ENCODE results near the gene RELT.

The RELT gene

DNA sequence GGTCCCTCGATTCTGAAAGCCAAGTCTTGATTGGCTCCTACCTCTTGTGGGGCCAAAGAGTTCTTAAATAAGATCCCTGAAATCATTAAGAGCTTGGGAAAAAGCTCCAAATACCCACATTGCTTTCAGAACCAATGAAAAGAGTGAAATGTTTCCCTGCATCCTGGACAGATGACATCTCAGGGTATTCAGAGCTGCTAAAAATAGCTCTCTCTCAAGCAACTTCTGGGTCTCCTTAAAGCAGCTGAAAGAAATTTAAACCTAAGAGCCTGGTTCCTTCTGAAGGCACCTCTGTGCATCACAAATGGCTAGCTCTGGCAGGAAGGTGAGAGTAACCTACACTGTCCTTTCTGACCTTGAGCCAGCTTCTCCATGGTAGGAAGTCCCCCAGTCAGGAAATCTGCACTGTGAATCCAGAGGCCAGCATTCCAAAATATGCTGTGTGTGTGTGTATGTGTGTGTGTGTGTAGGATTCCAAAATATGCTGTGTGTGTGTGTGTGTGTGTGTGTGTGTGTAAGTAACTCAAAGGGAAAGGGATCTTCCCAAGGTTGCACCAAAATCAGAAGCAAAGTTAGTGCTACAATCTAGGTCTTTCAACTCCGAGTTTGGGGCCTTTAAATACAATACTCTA lies 50.1 kb downstream of the RELT start:
- H3K4me1 ChIP-seq (ENCODE audit: control insufficient read depth, low read length) = no peaks in the 10 kb centered on the region
- H3F3A ChIP-seq (ENCODE audit: control insufficient read depth, insufficient read depth) = no peaks in the 10 kb centered on the region
- H3K27me3 ChIP-seq (ENCODE audit: control insufficient read depth, low read length) = no peaks in the 10 kb centered on the region
- no peaks in the 10 kb centered on the region for H3K36me3 ChIP-seq (ENCODE audit: control insufficient read depth, low read length)
- no peak overlapping the region for H3K27ac ChIP-seq (ENCODE audit: low read depth, low read length)
- TF ChIP-seq, protein P1, sequence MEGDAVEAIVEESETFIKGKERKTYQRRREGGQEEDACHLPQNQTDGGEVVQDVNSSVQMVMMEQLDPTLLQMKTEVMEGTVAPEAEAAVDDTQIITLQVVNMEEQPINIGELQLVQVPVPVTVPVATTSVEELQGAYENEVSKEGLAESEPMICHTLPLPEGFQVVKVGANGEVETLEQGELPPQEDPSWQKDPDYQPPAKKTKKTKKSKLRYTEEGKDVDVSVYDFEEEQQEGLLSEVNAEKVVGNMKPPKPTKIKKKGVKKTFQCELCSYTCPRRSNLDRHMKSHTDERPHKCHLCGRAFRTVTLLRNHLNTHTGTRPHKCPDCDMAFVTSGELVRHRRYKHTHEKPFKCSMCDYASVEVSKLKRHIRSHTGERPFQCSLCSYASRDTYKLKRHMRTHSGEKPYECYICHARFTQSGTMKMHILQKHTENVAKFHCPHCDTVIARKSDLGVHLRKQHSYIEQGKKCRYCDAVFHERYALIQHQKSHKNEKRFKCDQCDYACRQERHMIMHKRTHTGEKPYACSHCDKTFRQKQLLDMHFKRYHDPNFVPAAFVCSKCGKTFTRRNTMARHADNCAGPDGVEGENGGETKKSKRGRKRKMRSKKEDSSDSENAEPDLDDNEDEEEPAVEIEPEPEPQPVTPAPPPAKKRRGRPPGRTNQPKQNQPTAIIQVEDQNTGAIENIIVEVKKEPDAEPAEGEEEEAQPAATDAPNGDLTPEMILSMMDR (IDR thresholded peaks at IDR 0.05; ENCODE audit: low read depth, low read length, poor library complexity, severe bottlenecking) = no peak
- no peak for TF ChIP-seq EZH2phosphoT487 (IDR thresholded peaks at IDR 0.05; ENCODE audit: borderline replicate concordance, low read length)
- H3K79me2 ChIP-seq (ENCODE audit: control insufficient read depth, low read length) = no peaks in the 10 kb centered on the region
- no peak overlapping the region for H3K4me2 ChIP-seq (ENCODE audit: low read length)
- 0 out of 2 replicates have a peak, but pooled peaks cover 6% of the 10 kb centered on the region for H4K20me1 ChIP-seq (ENCODE audit: control insufficient read depth, insufficient read depth, low read depth, low read length)
- no peaks in the 10 kb centered on the region for H3K9me2 ChIP-seq (replicated peaks; ENCODE audit: control insufficient read depth, low read length)
- H3K9me3 ChIP-seq (ENCODE audit: control insufficient read depth, insufficient read depth, low read length) = no peaks in the 10 kb centered on the region
- no peak overlapping the region for H3K4me3 ChIP-seq (ENCODE audit: low read length)

DNA sequence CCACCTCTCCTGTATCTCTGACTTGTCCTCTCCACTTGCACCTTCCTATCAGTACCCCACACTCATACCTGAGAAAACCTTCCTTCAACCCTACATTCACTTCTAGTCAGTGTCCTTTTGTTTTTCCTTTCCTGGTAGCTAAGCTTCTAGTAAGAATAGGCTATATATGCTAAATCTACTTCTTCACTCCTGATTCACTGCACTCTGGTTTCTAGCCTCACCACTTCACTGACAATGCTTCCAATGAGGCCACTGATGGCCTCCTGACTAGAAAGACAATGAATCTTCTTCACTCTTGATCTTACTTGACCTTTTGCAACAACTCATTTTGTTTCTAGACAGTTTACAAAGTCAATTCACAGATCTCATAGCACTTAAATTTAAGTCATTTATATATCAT lies 52.0 kb downstream of the RELT start:
- TF ChIP-seq, protein P1 (IDR thresholded peaks at IDR 0.05; ENCODE audit: low read depth, low read length, poor library complexity, severe bottlenecking) = no peak
- TF ChIP-seq EZH2phosphoT487 (IDR thresholded peaks at IDR 0.05; ENCODE audit: borderline replicate concordance, low read length) = no peak
- no peak overlapping the region for H3K4me2 ChIP-seq (ENCODE audit: low read length)

DNA sequence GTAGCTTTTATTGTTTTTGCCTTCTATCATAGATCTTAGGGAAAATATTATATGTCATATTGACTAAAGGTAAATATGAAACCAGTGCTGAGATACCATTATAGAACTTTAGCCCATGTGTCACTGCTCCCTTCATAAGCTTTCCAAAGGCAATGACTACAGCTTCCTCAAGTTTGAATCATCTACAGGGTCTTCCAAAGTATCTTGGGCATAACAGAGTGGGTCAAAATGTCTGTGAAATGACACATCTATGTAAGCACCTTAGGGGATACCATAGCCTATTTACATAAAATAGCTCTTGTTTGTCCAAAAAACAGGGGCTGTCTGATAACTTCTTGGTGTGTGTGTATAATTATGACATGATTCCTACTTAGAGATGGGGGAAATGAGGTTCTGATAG lies 52.5 kb downstream of the RELT start:
- H3K27ac ChIP-seq (ENCODE audit: low read depth, low read length) = no peak overlapping the region

More for the DNA sequence above, 52.0 kb downstream of the RELT start:
- Histone ChIP-seq H3K9me2 (replicated peaks; ENCODE audit: control insufficient read depth, low read length) (no peaks in the 10 kb centered on the region), H3K27ac (ENCODE audit: low read depth, low read length) (no peak overlapping the region), H4K20me1 (ENCODE audit: control insufficient read depth, insufficient read depth, low read depth, low read length) (0 out of 2 replicates have a peak, but pooled peaks cover 4% of the 10 kb centered on the region), H3K27me3 (ENCODE audit: control insufficient read depth, low read length) (no peaks in the 10 kb centered on the region), H3K9me3 (ENCODE audit: control insufficient read depth, insufficient read depth, low read length) (no peaks in the 10 kb centered on the region), H3K4me1 (ENCODE audit: control insufficient read depth, low read length) (no peaks in the 10 kb centered on the region), H3F3A (ENCODE audit: control insufficient read depth, insufficient read depth) (no peaks in the 10 kb centered on the region), H3K4me3 (ENCODE audit: low read length) (no peak overlapping the region), H3K36me3 (ENCODE audit: control insufficient read depth, low read length) (no peaks in the 10 kb centered on the region), H3K79me2 (ENCODE audit: control insufficient read depth, low read length) (no peaks in the 10 kb centered on the region)

More for the DNA sequence above, 52.5 kb downstream of the RELT start:
- no peaks in the 10 kb centered on the region for H3K4me1 ChIP-seq (ENCODE audit: control insufficient read depth, low read length)
- H3K36me3 ChIP-seq (ENCODE audit: control insufficient read depth, low read length) = no peaks in the 10 kb centered on the region
- no peak overlapping the region for H3K4me3 ChIP-seq (ENCODE audit: low read length)
- no peaks in the 10 kb centered on the region for H3K79me2 ChIP-seq (ENCODE audit: control insufficient read depth, low read length)
- no peaks in the 10 kb centered on the region for H3K9me2 ChIP-seq (replicated peaks; ENCODE audit: control insufficient read depth, low read length)
- no peaks in the 10 kb centered on the region for H3K27me3 ChIP-seq (ENCODE audit: control insufficient read depth, low read length)
- H4K20me1 ChIP-seq (ENCODE audit: control insufficient read depth, insufficient read depth, low read depth, low read length) = no peaks in the 10 kb centered on the region
- H3K9me3 ChIP-seq (ENCODE audit: control insufficient read depth, insufficient read depth, low read length) = no peaks in the 10 kb centered on the region
- no peak overlapping the region for H3K4me2 ChIP-seq (ENCODE audit: low read length)
- TF ChIP-seq EZH2phosphoT487 (IDR thresholded peaks at IDR 0.05; ENCODE audit: borderline replicate concordance, low read length) = no peak
- TF ChIP-seq, protein P1 (IDR thresholded peaks at IDR 0.05; ENCODE audit: low read depth, low read length, poor library complexity, severe bottlenecking) = no peak
- no peaks in the 10 kb centered on the region for H3F3A ChIP-seq (ENCODE audit: control insufficient read depth, insufficient read depth)

All from DOHH2 (cell line).